ENCODE results near the gene SYT3.
"Not testable (repeated sequence)": the region's sequence is repeated elsewhere in the genome, so short reads cannot be mapped to it uniquely, and the experiment has no call there.

SYT3 gene

GRCh38 chr19:50604264-50605073 is 35.2 kb downstream of the SYT3 start:
- DNase-seq (ENCODE audit: low spot score): not testable (repeated sequence)

- no peak for DNase-seq (ENCODE audit: low spot score)
These were observed 36.7 kb downstream of the SYT3 start for GRCh38 chr19:50602935-50603334.

- no peak for DNase-seq (ENCODE audit: low spot score)
These were observed 37.2 kb downstream of the SYT3 start for GRCh38 chr19:50602496-50602895.

- no peak for DNase-seq (ENCODE audit: low spot score)
These were observed 37.6 kb downstream of the SYT3 start for GRCh38 chr19:50602089-50602422.

GRCh38 chr19:50601407-50602088 is 38.1 kb downstream of the SYT3 start:
- DNase-seq (ENCODE audit: low spot score): no peak

- no peak for DNase-seq (ENCODE audit: low spot score)
These were observed 40.3 kb downstream of the SYT3 start for GRCh38 chr19:50599427-50599826.

GRCh38 chr19:50590191-50590590 is 49.5 kb downstream of the SYT3 start:
- DNase-seq (ENCODE audit: low spot score): no peak

- DNase-seq (ENCODE audit: low spot score): not testable (repeated sequence)
These were observed 57.7 kb downstream of the SYT3 start for GRCh38 chr19:50581795-50582660.

GRCh38 chr19:50580970-50581634 is 58.6 kb downstream of the SYT3 start:
- no peak for DNase-seq (ENCODE audit: low spot score)

GRCh38 chr19:50580240-50580639 is 59.4 kb downstream of the SYT3 start:
- no peak for DNase-seq (ENCODE audit: low spot score)

- DNase-seq (ENCODE audit: low spot score): not testable (repeated sequence)
These were observed 62.9 kb downstream of the SYT3 start for GRCh38 chr19:50576769-50577168.

GRCh38 chr19:50573741-50574461 is 65.8 kb downstream of the SYT3 start:
- no peak for DNase-seq (ENCODE audit: low spot score)

All from SK-N-DZ (cell line).